Measurements from ENCODE around the gene TANGO6. TPM values are rescaled to one million over a fixed set of nuclear protein-coding genes. Genes with fewer than 3 reads are reported as not detected.

TANGO6 gene
- total RNA-seq, 2 donors from 2014 or later, result 24.1 to 36.3 TPM

GRCh38 chr16:69017036-69017783 is 173.9 kb downstream of the TANGO6 start:
- Mint-ChIP-seq H3K36me3 (ENCODE audit: low read depth) (peaks cover 7% of the 10 kb centered on the region), H3K27ac (peak overlapping the region; percentile 28), H3K9me3 (no peaks in the 10 kb centered on the region), H3K4me3 (no peak overlapping the region), H3K27me3 (no peaks in the 10 kb centered on the region), H3K4me1 (peaks cover 6% of the 10 kb centered on the region)
- peak; percentile 91 for ATAC-seq (replicated peaks)

- Mint-ChIP-seq H3K4me3 (no peak overlapping the region), H3K36me3 (ENCODE audit: low read depth) (peaks cover 27% of the 10 kb centered on the region), H3K27me3 (no peaks in the 10 kb centered on the region), H3K27ac (no peak overlapping the region), H3K9me3 (no peaks in the 10 kb centered on the region), H3K4me1 (peaks cover 6% of the 10 kb centered on the region)
- ATAC-seq (replicated peaks), result no peak
Observed at GRCh38 chr16:69019811-69020210, 176.5 kb downstream of the TANGO6 start.

- no peak for ATAC-seq (replicated peaks)
- Mint-ChIP-seq H3K36me3 (ENCODE audit: low read depth) (peaks cover 59% of the 10 kb centered on the region), H3K27me3 (no peaks in the 10 kb centered on the region), H3K27ac (no peak overlapping the region), H3K9me3 (no peaks in the 10 kb centered on the region), H3K4me3 (no peak overlapping the region), H3K4me1 (no peaks in the 10 kb centered on the region)
Observed at GRCh38 chr16:69029121-69029520, 185.8 kb downstream of the TANGO6 start.

- ATAC-seq (replicated peaks), result no peak
- Mint-ChIP-seq H3K4me1 (no peaks in the 10 kb centered on the region), H3K4me3 (no peak overlapping the region), H3K27ac (no peak overlapping the region), H3K36me3 (ENCODE audit: low read depth) (peaks cover 40% of the 10 kb centered on the region), H3K27me3 (no peaks in the 10 kb centered on the region), H3K9me3 (no peaks in the 10 kb centered on the region)
Observed at GRCh38 chr16:69031877-69032301, 188.6 kb downstream of the TANGO6 start.

- no peak for ATAC-seq (replicated peaks)
Observed at GRCh38 chr16:69033151-69033949, 190.0 kb downstream of the TANGO6 start.

GRCh38 chr16:69035375-69035774 is 192.0 kb downstream of the TANGO6 start:
- H3K36me3 Mint-ChIP-seq (ENCODE audit: low read depth), result peaks cover 39% of the 10 kb centered on the region
- no peaks in the 10 kb centered on the region for H3K4me1 Mint-ChIP-seq
- no peak overlapping the region for H3K4me3 Mint-ChIP-seq
- no peak overlapping the region for H3K27ac Mint-ChIP-seq
- H3K27me3 Mint-ChIP-seq, result no peaks in the 10 kb centered on the region
- ATAC-seq (replicated peaks), result no peak
- H3K9me3 Mint-ChIP-seq, result no peaks in the 10 kb centered on the region

More at GRCh38 chr16:69033151-69033949, 190.0 kb downstream of the TANGO6 start:
- Mint-ChIP-seq H3K36me3 (ENCODE audit: low read depth) (peaks cover 39% of the 10 kb centered on the region), H3K27ac (no peak overlapping the region), H3K4me3 (no peak overlapping the region), H3K27me3 (no peaks in the 10 kb centered on the region), H3K4me1 (no peaks in the 10 kb centered on the region), H3K9me3 (no peaks in the 10 kb centered on the region)

- Mint-ChIP-seq H3K4me3 (no peak overlapping the region), H3K27ac (no peak overlapping the region), H3K27me3 (no peaks in the 10 kb centered on the region)
Observed at GRCh38 chr16:69036399-69037091, 193.2 kb downstream of the TANGO6 start.

GRCh38 chr16:69037373-69038160 is 194.2 kb downstream of the TANGO6 start:
- Mint-ChIP-seq H3K9me3 (no peaks in the 10 kb centered on the region), H3K4me1 (no peaks in the 10 kb centered on the region), H3K27ac (no peak overlapping the region), H3K36me3 (ENCODE audit: low read depth) (peaks cover 51% of the 10 kb centered on the region), H3K4me3 (no peak overlapping the region), H3K27me3 (no peaks in the 10 kb centered on the region)
- no peak for ATAC-seq (replicated peaks)

More at GRCh38 chr16:69036399-69037091, 193.2 kb downstream of the TANGO6 start:
- ATAC-seq (replicated peaks), result no peak
- Mint-ChIP-seq H3K9me3 (no peaks in the 10 kb centered on the region), H3K4me1 (no peaks in the 10 kb centered on the region), H3K36me3 (ENCODE audit: low read depth) (peaks cover 45% of the 10 kb centered on the region)

- no peaks in the 10 kb centered on the region for H3K9me3 Mint-ChIP-seq
- H3K4me1 Mint-ChIP-seq, result no peaks in the 10 kb centered on the region
- no peak overlapping the region for H3K27ac Mint-ChIP-seq
- H3K27me3 Mint-ChIP-seq, result no peaks in the 10 kb centered on the region
- peaks cover 57% of the 10 kb centered on the region for H3K36me3 Mint-ChIP-seq (ENCODE audit: low read depth)
- H3K4me3 Mint-ChIP-seq, result no peak overlapping the region
- no peak for ATAC-seq (replicated peaks)
Observed at GRCh38 chr16:69039333-69039941, 196.1 kb downstream of the TANGO6 start.

- no peaks in the 10 kb centered on the region for H3K4me1 Mint-ChIP-seq
- no peak overlapping the region for H3K4me3 Mint-ChIP-seq
- ATAC-seq (replicated peaks), result no peak
- H3K9me3 Mint-ChIP-seq, result no peaks in the 10 kb centered on the region
- H3K27ac Mint-ChIP-seq, result no peak overlapping the region
- H3K27me3 Mint-ChIP-seq, result no peaks in the 10 kb centered on the region
- H3K36me3 Mint-ChIP-seq (ENCODE audit: low read depth), result peaks cover 52% of the 10 kb centered on the region
Observed at GRCh38 chr16:69040144-69040909, 197.0 kb downstream of the TANGO6 start.

GRCh38 chr16:69048328-69049120 is 205.2 kb downstream of the TANGO6 start:
- Mint-ChIP-seq H3K4me1 (no peaks in the 10 kb centered on the region), H3K9me3 (no peaks in the 10 kb centered on the region), H3K36me3 (ENCODE audit: low read depth) (peaks cover 16% of the 10 kb centered on the region), H3K4me3 (no peak overlapping the region), H3K27me3 (no peaks in the 10 kb centered on the region), H3K27ac (no peak overlapping the region)
- ATAC-seq (replicated peaks), result no peak

GRCh38 chr16:69049146-69049545 is 205.8 kb downstream of the TANGO6 start:
- Mint-ChIP-seq H3K36me3 (ENCODE audit: low read depth) (peaks cover 14% of the 10 kb centered on the region), H3K9me3 (no peaks in the 10 kb centered on the region), H3K4me1 (no peaks in the 10 kb centered on the region), H3K27ac (no peak overlapping the region), H3K27me3 (no peaks in the 10 kb centered on the region), H3K4me3 (no peak overlapping the region)
- no peak for ATAC-seq (replicated peaks)
